ENCODE results near the gene SLC45A3.

Gene SLC45A3

GRCh38 chr1:205699416-205699815 is 19.1 kb upstream of the SLC45A3 start:
- FAIRE-seq, result no peak

DNA sequence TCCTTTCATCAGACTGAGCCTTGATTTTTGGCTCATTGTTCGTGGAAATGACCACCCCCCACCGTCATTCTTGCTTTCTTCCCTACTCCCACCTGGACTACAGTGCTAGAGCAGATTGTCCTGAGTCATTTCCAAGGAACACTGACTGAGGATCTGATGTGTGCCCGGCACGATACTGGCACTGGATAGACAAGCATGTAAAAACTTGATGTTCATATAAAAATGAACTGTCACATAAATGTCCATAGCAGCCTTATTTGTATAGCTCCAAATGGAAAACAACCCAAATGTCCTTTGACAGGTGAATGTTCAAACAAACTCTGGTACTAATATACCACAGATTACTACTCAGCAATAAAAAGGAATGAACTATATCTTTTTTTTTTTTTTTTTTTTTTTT is 18.6 kb upstream of the SLC45A3 start:
- no peak for FAIRE-seq

GRCh38 chr1:205693421-205693991 is 13.2 kb upstream of the SLC45A3 start:
- no peak for FAIRE-seq

DNA sequence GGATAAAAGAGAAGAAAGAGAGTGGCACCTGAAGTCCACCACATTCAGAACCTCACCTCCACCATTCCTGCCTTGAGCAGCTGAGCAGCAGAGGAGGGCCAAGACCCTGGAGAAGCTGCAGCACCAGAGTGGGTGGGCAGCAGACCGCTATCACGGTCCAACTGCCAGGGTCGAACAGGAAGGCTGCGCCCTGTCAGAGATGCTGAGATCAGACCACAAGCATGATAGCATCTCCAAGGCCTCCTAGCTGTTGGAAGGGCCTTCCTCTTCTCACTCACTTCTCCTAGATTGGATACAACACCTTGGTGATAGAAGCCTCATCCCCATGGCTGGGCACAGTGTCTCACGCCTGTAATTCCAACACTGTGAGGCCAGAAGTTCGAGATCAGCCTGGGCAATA is 12.1 kb upstream of the SLC45A3 start:
- FAIRE-seq, result no peak

DNA sequence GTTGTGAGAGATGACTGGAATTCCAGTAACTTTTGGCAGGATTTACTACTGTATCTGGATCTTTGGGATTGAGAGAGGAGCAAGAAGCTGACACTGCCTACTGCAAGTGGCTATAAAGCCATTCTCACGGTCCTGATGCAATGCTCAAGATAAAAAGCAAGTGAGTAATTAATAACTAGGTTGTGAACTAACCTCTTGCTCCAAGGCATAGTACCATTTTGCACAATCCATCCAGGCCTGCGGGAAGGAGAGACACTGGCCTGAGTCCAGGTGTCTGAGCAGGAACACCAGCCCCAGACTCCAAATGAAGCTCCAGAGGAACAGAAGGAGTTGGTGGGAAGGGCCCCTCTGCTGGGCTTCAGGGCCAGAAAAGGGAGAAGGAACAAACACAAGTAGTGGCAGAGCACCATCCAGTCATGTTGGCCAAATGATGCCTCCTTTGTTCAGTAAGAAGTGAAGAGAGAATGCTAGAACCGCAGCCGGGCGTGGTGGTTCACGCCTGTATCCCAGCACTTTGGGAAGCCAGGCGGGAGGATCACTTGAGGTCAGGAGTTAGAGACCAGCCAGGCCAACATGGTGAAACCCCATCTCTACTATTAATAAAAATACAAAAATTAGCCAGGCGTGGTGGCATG is 9.9 kb upstream of the SLC45A3 start:
- FAIRE-seq, result no peak

DNA sequence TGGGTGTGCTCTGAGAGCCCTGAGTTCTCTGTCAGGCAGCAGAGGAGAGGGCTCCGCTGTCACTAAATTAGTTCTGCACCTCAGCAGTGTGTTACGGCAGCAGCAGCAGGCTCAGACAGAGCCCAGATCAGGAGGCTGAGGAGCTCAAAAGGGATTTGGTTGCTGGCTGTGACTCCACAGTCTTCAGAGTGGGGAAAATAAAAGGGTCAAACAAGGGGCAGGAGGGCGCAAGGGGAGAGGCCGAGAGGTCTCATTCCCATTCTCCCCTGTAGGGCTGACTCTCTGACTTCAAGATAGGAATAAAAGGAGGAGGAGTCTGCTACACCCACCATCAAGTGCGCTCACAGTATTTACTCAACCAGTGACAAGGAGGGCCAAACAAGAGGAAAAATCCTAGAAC is 9.2 kb upstream of the SLC45A3 start:
- FAIRE-seq, result no peak

DNA sequence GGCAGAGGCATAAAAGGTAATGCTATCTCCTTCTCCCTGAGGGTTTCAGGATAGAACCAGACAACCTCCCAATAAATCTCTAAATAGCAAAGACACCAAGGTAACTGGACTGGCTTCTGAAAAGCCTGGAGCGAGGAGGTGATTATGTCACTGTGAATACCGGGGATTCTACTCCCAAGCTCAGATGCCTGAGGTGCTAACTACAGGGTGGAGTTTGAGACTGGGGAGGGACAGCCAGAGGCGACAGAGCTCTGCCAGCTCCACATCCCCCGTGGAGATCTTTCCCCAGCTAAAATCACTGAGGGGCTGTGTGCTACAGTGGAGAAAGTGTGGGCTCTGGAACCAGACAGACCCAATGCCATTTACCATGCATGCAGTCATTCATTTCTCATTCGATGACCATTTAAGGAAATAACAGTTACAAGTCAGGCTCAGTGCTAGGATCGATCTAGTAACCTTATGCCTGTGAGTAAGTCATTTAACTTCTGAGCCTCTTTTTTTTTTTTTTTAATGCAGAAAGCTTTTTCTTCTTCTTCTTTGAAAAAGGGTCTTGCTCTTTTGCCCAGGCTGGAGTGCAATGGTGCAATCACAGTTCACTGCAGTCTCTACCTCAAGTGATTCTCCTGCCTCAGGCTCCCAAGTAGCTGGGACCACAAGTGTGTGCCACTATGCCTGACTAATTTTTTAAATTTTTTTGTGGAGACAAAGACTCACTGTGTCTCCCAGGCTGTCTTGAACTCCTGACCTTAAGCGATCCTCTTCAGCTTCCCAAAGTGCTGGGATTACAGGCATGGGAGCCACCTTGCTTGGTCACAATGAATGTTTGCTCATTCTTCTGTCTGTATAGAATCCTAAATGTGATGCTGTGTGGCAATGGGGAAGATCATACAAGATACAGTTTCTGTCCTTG is 8.1 kb upstream of the SLC45A3 start:
- FAIRE-seq, result no peak

DNA sequence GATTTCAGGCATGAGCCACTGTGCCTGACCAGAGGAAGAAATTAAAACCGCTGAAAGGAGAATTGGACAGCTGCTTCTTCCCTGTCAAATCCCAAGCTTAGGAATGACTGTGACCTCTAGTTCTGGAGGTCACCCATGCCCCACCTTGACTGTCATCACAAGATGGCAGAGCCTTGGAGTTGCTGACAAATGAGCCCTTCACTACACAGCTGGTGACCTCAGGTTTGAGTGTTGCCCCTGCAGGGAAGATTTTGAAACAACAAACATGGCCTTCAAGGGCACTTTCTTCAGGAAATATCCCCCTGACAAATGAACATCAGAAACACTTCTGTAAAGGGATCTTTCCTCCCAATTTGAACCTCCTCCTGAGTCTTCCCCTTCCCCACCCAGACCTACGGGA is 6.9 kb upstream of the SLC45A3 start:
- no peak for FAIRE-seq

DNA sequence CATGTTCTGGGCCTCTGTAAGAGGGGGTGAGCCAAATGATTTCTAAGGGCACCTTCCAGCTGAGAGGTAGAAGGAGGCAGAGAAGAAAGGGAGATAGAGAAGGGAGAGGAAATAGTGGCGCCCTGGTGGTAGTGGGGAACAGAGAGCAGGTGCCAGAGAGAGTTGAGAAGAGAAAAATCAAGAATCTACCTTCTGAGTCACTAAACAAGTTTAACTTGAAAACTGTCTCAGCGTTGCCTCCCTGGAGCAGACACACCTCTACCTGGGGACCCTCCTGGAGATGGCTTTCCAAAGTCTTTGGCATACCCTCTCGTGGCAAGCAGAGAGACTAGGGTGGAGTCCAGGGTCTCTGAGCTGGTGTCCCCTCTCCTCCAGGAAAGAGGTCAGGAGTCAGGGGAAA is 1.1 kb upstream of the SLC45A3 start:
- no peak for FAIRE-seq

GRCh38 chr1:205678286-205679111 is 1.8 kb downstream of the SLC45A3 start:
- no peak for FAIRE-seq

DNA sequence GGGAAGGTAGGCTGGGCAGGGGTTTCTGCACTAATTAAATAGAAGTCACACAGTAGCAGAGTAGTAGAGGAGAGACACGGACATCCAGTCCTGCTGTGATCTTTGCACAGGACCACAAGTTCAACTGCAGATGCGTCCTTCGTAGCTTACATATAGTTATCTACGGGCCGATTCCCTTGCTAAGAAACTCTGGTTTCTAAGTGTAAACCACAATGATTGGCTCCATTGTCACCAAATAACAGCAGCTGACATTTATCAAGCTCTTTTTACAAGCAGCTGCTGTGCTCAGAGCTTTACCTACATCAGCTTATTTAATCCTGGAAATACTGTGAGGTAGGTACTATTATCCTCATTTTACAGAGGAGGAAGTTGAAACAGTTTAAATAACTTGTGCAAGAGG is 3.1 kb downstream of the SLC45A3 start:
- no peak for FAIRE-seq

GRCh38 chr1:205676597-205676996 is 3.7 kb downstream of the SLC45A3 start:
- no peak for FAIRE-seq

- FAIRE-seq, result no peak
Measured at GRCh38 chr1:205676002-205676401, 4.3 kb downstream of the SLC45A3 start.

DNA sequence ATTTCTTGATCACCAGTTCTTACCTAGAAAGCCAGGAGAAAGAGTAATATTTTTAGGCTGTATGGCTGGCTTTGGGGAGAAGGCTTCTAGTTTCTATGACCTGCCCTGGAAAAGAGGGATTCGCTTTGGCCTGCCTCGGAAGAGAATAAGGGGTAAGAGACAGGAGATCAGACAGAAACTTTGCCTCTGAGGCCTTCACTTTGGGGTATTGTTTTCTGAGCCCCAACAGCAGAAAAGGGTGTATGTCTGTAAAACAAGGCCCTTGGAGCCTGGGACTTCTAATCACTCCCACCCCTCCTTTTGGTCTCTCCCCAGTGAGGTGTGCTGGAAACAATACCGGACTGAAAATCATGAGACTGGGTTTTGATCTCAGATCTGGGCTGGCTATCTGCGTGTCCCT is 5.1 kb downstream of the SLC45A3 start:
- FAIRE-seq, result no peak

DNA sequence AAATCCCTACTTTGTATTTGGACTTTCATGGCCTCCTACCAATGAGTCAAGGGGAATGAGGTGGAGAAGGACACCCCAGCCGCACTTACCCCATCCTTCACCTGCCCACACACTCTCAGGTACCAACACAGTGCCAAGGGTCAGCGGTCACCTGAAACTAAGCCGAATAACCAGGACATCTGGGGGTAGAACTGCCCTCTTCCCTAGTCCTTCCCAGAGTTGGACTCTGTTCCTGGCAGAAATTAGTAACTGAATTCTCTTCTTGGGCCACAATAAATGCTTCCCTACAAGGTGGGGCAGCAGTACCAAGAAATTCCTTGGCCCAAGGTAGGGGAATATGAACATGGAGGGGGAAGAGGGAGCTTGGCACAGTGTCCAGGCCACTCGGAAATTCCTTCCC is 7.3 kb downstream of the SLC45A3 start:
- no peak for FAIRE-seq

DNA sequence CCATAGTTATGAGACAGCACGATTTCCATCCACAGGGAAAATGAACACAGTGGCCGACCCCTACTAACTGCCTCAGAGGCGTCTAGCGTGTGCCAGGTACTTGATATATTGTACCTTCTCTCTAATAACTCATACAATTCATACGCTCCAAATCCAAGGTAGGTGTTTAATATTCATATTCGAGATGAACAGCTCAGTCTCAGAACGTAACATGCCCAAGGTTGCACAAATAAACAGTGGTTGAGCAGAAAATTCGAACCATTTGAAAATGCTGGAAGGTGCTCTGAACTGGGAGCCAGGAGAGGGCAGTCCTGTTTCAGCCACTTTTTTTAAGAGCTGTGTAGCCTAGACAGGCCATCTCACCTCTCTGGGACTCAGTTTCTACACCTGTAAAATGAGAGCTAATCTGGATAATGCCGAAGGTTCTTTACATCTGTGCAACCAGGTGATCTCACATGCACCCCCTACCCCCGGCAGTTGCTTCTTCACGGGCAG is 7.9 kb downstream of the SLC45A3 start:
- FAIRE-seq, result no peak

DNA sequence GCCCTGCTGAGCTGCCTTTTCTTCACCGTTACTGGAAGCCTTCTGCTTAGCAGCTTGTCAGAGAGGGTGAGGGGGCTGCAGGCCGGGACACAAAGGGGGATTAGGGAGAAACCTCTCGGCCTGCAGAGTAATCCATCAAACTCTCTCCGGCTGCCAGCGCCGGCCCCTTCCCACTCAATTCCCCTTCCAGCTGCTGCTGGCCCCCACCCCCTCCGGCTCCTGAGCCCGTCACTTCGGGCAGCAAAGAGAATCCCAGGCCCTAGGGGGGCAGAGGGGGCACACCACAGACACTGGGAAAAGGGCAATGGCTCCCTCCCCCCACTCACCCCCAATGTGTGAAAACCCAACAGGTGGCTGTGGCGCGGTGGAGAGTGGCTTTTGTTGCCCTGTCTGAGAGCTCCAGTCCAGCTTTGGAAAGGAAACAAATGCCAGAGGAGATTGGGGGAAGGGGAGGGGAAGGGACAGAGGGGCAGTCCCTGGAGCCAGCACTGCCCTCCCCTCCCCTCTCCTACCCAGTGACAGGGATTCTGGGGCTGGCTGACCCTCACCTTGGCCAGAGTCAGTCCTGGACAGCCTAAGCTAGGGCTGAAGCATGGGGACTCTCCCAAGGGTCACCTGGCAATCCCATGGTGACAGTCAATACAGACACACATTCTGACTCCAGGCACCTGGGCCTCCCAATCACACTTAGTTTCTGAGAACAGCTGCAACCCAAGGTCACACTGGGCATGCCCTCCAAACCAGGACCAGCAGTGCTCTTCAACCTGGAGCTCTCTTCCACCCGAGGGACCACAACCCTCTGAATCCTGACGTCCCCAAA is 9.5 kb downstream of the SLC45A3 start:
- FAIRE-seq, result no peak

GRCh38 chr1:205670150-205670446 is 10.2 kb downstream of the SLC45A3 start:
- no peak for FAIRE-seq

- no peak for FAIRE-seq
Measured at GRCh38 chr1:205669341-205670149, 10.8 kb downstream of the SLC45A3 start.

GRCh38 chr1:205668951-205669340 is 11.4 kb downstream of the SLC45A3 start:
- no peak for FAIRE-seq

- FAIRE-seq, result no peak
Measured at GRCh38 chr1:205667909-205668643, 12.2 kb downstream of the SLC45A3 start.
